ENCODE data around the gene HSPBAP1.

HSPBAP1 gene

GRCh38 chr3:122793568-122794416 lies at the start of gene HSPBAP1:
Gene HSPBAP1, minus strand, starts transcription at chr3:122793831. Its CDS starts 151 bp downstream, at chr3:122793680.
- DNase-seq (ENCODE audit: low spot score): peak; percentile 85

- DNase-seq (ENCODE audit: low spot score): no peak
These were observed 42.0 kb upstream of the HSPBAP1 start for GRCh38 chr3:122835590-122835989.

- no peak for DNase-seq (ENCODE audit: low spot score)
These were observed 34.6 kb upstream of the HSPBAP1 start for GRCh38 chr3:122828281-122828680.

GRCh38 chr3:122826278-122826677 lies 32.6 kb upstream of the HSPBAP1 start:
- DNase-seq (ENCODE audit: low spot score): no peak

- no peak for DNase-seq (ENCODE audit: low spot score)
These were observed 31.8 kb upstream of the HSPBAP1 start for GRCh38 chr3:122825460-122825859.

- no peak for DNase-seq (ENCODE audit: low spot score)
These were observed 31.1 kb upstream of the HSPBAP1 start for GRCh38 chr3:122824465-122825381.

- DNase-seq (ENCODE audit: low spot score): no peak
These were observed 23.0 kb upstream of the HSPBAP1 start for GRCh38 chr3:122816587-122816986.

- no peak for DNase-seq (ENCODE audit: low spot score)
These were observed 17.1 kb upstream of the HSPBAP1 start for GRCh38 chr3:122810734-122811133.

GRCh38 chr3:122803977-122804376 lies 10.3 kb upstream of the HSPBAP1 start:
- no peak for DNase-seq (ENCODE audit: low spot score)

- DNase-seq (ENCODE audit: low spot score): no peak
These were observed 8.7 kb upstream of the HSPBAP1 start for GRCh38 chr3:122802323-122802722.

- no peak for DNase-seq (ENCODE audit: low spot score)
These were observed 7.1 kb upstream of the HSPBAP1 start for GRCh38 chr3:122800706-122801237.

GRCh38 chr3:122800031-122800430 lies 6.4 kb upstream of the HSPBAP1 start:
- DNase-seq (ENCODE audit: low spot score): no peak

- no peak for DNase-seq (ENCODE audit: low spot score)
These were observed 5.7 kb upstream of the HSPBAP1 start for GRCh38 chr3:122799322-122799721.

- DNase-seq (ENCODE audit: low spot score): no peak
These were observed 3.7 kb upstream of the HSPBAP1 start for GRCh38 chr3:122797291-122797690.

- DNase-seq (ENCODE audit: low spot score): no peak
These were observed 2.1 kb upstream of the HSPBAP1 start for GRCh38 chr3:122795674-122796195.

- peak; percentile 91 for DNase-seq (ENCODE audit: low spot score)
These were observed 1.4 kb upstream of the HSPBAP1 start, which contains the start of gene SLC49A4 for GRCh38 chr3:122794779-122795673. Gene SLC49A4, plus strand, starts transcription at chr3:122795069. Its CDS starts 124 bp downstream, at chr3:122795193.

GRCh38 chr3:122794483-122794778 lies 800 bp upstream of the HSPBAP1 start:
- DNase-seq (ENCODE audit: low spot score): no peak

GRCh38 chr3:122789585-122790273 lies 3.9 kb downstream of the HSPBAP1 start:
- no peak for DNase-seq (ENCODE audit: low spot score)

GRCh38 chr3:122787872-122788271 lies 5.8 kb downstream of the HSPBAP1 start:
- DNase-seq (ENCODE audit: low spot score): no peak

- DNase-seq (ENCODE audit: low spot score): peak; percentile 71
These were observed 7.6 kb downstream of the HSPBAP1 start for GRCh38 chr3:122786066-122786465.

GRCh38 chr3:122785231-122785630 lies 8.4 kb downstream of the HSPBAP1 start:
- DNase-seq (ENCODE audit: low spot score): no peak
